HepG2 (cell line): ENCODE data around the gene OR1M1. TPM values are rescaled to one million over a fixed set of nuclear protein-coding genes. Genes with fewer than 3 reads are reported as not detected.

ENCODE experiments used
- ATAC-seq: fragments of 200-7000 bp; cut with Tn5 transposase; 3 replicates; pipeline ENCODE4 v1.9.1; 2020; ENCODE audit warnings: mild to moderate bottlenecking, moderate library complexity
- BruUV-seq: library from RNA; stranded (reverse); fragments of 400-500 nt; replicated peaks from 2 replicates; lab custom pipeline; 2021; lab: Mats Ljungman, UMichigan
- CTCF ChIA-PET: fragments of 300-600 bp; formaldehyde crosslinking; extraction: SDS; loops from one replicate; lab custom pipeline; 2021; ENCODE audit warnings: low total read pairs, inconsistent platforms, low intra/inter-chr PET ratio; lab: Yijun Ruan, JAX
- POLR2A ChIA-PET: fragments of 350-600 bp; sonication (Branson Sonifier 250); formaldehyde crosslinking; loops from one replicate; lab custom pipeline; 2020; ENCODE audit warnings: antibody characterized with exemption, inconsistent platforms; lab: Yijun Ruan, JAX
- DNase-seq: peaks from one replicate; pipeline ENCODE4 v3.0.0-alpha.2; 2015; ENCODE audit warnings: low spot score
- FAIRE-seq: peaks from 3 replicates; lab custom pipeline; 2011; peaks lifted over from hg19 to GRCh38; lab: Jason Lieb, UNC
- H2AFZ ChIP-seq: one replicate; pipeline ENCODE4 v1.6.1; 2011; ENCODE audit warnings: low read length, inconsistent platforms
- H3K27ac ChIP-seq: fragments of 300-600 bp; 3 replicates; pipeline ENCODE4 v1.8.0; 2011; ENCODE audit warnings: mixed run types, mild to moderate bottlenecking, mixed read lengths, low read length, inconsistent platforms; ENCODE audit not compliant: insufficient read depth; ENCODE audit errors: extremely low read length
- H3K27me3 ChIP-seq, 2 experiments: fragments of 200-600 bp in 1 of 2; 2 replicates in 1 of 2; 3 replicates in 1 of 2; pipeline versions ENCODE4 v1.6.0 to v1.8.0; 2011; ENCODE audit warnings: low read length in 2 of 2, mild to moderate bottlenecking in 2 of 2, moderate library complexity in 2 of 2, inconsistent platforms in 1 of 2; ENCODE audit not compliant: insufficient read depth in 2 of 2, control insufficient read depth in 1 of 2
- H3K36me3 ChIP-seq, 2 experiments: fragments of 200-600 bp in 1 of 2; replicated peaks in 1 of 2; 2 replicates in 1 of 2; 3 replicates in 1 of 2; pipeline versions ENCODE4 v1.5.1 to v1.8.0; 2011; ENCODE audit warnings: low read length in 2 of 2, inconsistent platforms in 1 of 2; ENCODE audit not compliant: insufficient read depth in 2 of 2, control insufficient read depth in 1 of 2
- H3K4me1 ChIP-seq: 2 replicates; pipeline ENCODE4 v1.5.1; 2012; ENCODE audit warnings: low read length, inconsistent platforms; ENCODE audit not compliant: insufficient read depth
- H3K4me2 ChIP-seq: 2 replicates; pipeline ENCODE4 v1.6.0; 2011; ENCODE audit warnings: low read depth, low read length, inconsistent platforms
- H3K4me3 ChIP-seq, 3 experiments: fragments of 200-600 bp in 1 of 3; sonication (generic), shearing (Covaris generic) in 1 of 3; replicated peaks in 1 of 3; 2 replicates each; pipeline ENCODE4 v1.5.1; 2011 to 2016; ENCODE audit warnings: low read length in 3 of 3, inconsistent platforms in 2 of 3, low read depth in 2 of 3, mild to moderate bottlenecking in 2 of 3, control low read depth in 1 of 3, mixed read lengths in 1 of 3; ENCODE audit not compliant: insufficient read depth in 1 of 3
- H3K79me2 ChIP-seq: one replicate; pipeline ENCODE4 v1.6.1; 2011; ENCODE audit warnings: low read length, inconsistent platforms; ENCODE audit not compliant: insufficient read depth
- H3K9ac ChIP-seq: 2 replicates; pipeline ENCODE4 v1.6.0; 2011; ENCODE audit warnings: mild to moderate bottlenecking, low read depth, low read length, inconsistent platforms; ENCODE audit not compliant: insufficient read depth
- H3K9me3 ChIP-seq: 2 replicates; pipeline ENCODE4 v1.5.1; 2012; ENCODE audit warnings: mild to moderate bottlenecking, low read length
- H4K20me1 ChIP-seq: 2 replicates; pipeline ENCODE4 v1.6.0; 2011; ENCODE audit warnings: inconsistent platforms, mild to moderate bottlenecking, low read length, moderate library complexity; ENCODE audit not compliant: insufficient read depth
- E2F5 ChIP-seq: sonication (generic); formaldehyde crosslinking; conservative IDR thresholded peaks from 2 replicates; pipeline ENCODE4 v1.4.0; 2020; ENCODE audit warnings: missing genetic modification reagents
- FOXK1 ChIP-seq: sonication (generic); formaldehyde crosslinking; IDR thresholded peaks from 2 replicates; pipeline ENCODE4 v1.4.0; 2020; ENCODE audit warnings: low read depth, missing genetic modification reagents, borderline replicate concordance
- FOXP1 ChIP-seq, 2 experiments: fragments of 450-650 bp in 1 of 2; IDR thresholded peaks; 2 replicates each; pipeline ENCODE4 v1.6.1; 2017 to 2018; ENCODE audit warnings: antibody characterized with exemption in 1 of 2
- SETDB1 ChIP-seq: sonication (generic); formaldehyde crosslinking; IDR thresholded peaks from 2 replicates; pipeline ENCODE4 v1.5.1; 2020; ENCODE audit warnings: missing genetic modification reagents, mild to moderate bottlenecking, borderline replicate concordance
- ZNF136 ChIP-seq: sonication (generic); formaldehyde crosslinking; IDR thresholded peaks from 2 replicates; pipeline ENCODE4 v1.8.1; 2022; ENCODE audit warnings: low read depth, mild to moderate bottlenecking, moderate library complexity, missing genetic modification reagents
- ZNF326 ChIP-seq: sonication (generic); formaldehyde crosslinking; IDR thresholded peaks from 2 replicates; pipeline ENCODE4 v1.4.0; 2020; ENCODE audit warnings: missing genetic modification reagents, borderline replicate concordance
- ZNF33A ChIP-seq: sonication (generic); formaldehyde crosslinking; IDR thresholded peaks from 2 replicates; pipeline ENCODE4 v1.5.1; 2020; ENCODE audit warnings: missing genetic modification reagents, mild to moderate bottlenecking, moderate library complexity, borderline replicate concordance
- ZNF33B ChIP-seq: sonication (generic); formaldehyde crosslinking; IDR thresholded peaks from 2 replicates; pipeline ENCODE4 v1.5.1; 2020; ENCODE audit warnings: mild to moderate bottlenecking, missing genetic modification reagents
- ZNF382 ChIP-seq: sonication (generic); formaldehyde crosslinking; IDR thresholded peaks from 2 replicates; pipeline ENCODE4 v1.5.0; 2020; ENCODE audit warnings: missing genetic modification reagents, mild to moderate bottlenecking, borderline replicate concordance
- ZNF572 ChIP-seq: sonication (generic); formaldehyde crosslinking; IDR thresholded peaks from 2 replicates; pipeline ENCODE4 v1.5.1; 2020; ENCODE audit warnings: mild to moderate bottlenecking, missing genetic modification reagents
- ZNF773 ChIP-seq: sonication (generic); formaldehyde crosslinking; IDR thresholded peaks from 2 replicates; pipeline ENCODE4 v1.4.0; 2020; ENCODE audit warnings: missing genetic modification reagents, borderline replicate concordance
- ZNF782 ChIP-seq: sonication (generic); formaldehyde crosslinking; IDR thresholded peaks from 2 replicates; pipeline ENCODE4 v1.4.0; 2020; ENCODE audit warnings: missing genetic modification reagents, mild to moderate bottlenecking, borderline replicate concordance
- WGBS: methylation state at CpG from one replicate; pipeline ENCODE4 v1.1.6; 2017; ENCODE audit warnings: low lambda C conversion rate; 5-methylcytosine and 5-hydroxymethylcytosine counted together
- in situ Hi-C: cut with HindIII; loops from 2 replicates; pipeline ENCODE4 v1.10.0; 2017; ENCODE audit warnings: low pct_unique_long_range_greater_than_20kb; ENCODE audit not compliant: extremely low pct_ligation_motif_present
- intact Hi-C: fragments of 100-400 bp; cut with micrococcal nuclease; formaldehyde crosslinking; loops from one replicate; pipeline ENCODE4 v1.10.0; 2022; ENCODE audit not compliant: unreplicated experiment
- polyA plus RNA-seq, 8 experiments: library from polyadenylated mRNA; depleted of rRNA in 3 of 8; stranded (reverse) in 7 of 8; unstranded in 1 of 8; fragments of >200 nt; fragmentation: Illumina TruSeq in 4 of 8; extraction: Trizol in 4 of 8; gene quantifications; 2 replicates each; pipeline versions ENCODE4 v1.2.1 to v1.2.3, GENCODE V29; 2011 to 2016; ENCODE audit warnings: low read depth in 4 of 8, missing spikeins in 1 of 8, mixed read lengths in 1 of 8; ENCODE audit not compliant: insufficient read depth in 1 of 8
- total RNA-seq, 5 experiments: library from RNA; depleted of rRNA; stranded (reverse); fragments of >200 nt; fragmentation: Illumina TruSeq; extraction: Trizol; gene quantifications; 2 replicates each; pipeline ENCODE4 v1.2.3, GENCODE V29; 2016; ENCODE audit warnings: low read depth in 1 of 5
- TF ChIP-seq, protein P1 (sequence below): sonication (generic); formaldehyde crosslinking; IDR thresholded peaks from 2 replicates; pipeline ENCODE4 v1.4.0; 2020; ENCODE audit warnings: missing genetic modification reagents
- TF ChIP-seq, protein P2 (sequence below): sonication (generic); formaldehyde crosslinking; IDR thresholded peaks from 2 replicates; pipeline ENCODE4 v1.8.0; 2022; ENCODE audit warnings: mild to moderate bottlenecking, missing genetic modification reagents; ENCODE audit not compliant: insufficient replicate concordance
- TF ChIP-seq, protein P3 (sequence below): IDR thresholded peaks from 2 replicates; pipeline ENCODE4 v1.6.1; 2016; ENCODE audit warnings: low read depth, control low read depth

OR1M1 gene
- total and polyA plus RNA-seq, 2 of the 13 experiments (the other 11 are each of a cell fraction or from before 2014, with no cell fraction given): not detected

- no peak for ATAC-seq
- Histone ChIP-seq H4K20me1 (no peaks in the 10 kb centered on the region), H3K9ac (no peak overlapping the region), H3K4me1 (0 out of 2 replicates have a peak, but pooled peaks cover 8% of the 10 kb centered on the region), H3K27ac (no peak overlapping the region), H3K4me2 (no peak overlapping the region)
- BruUV-seq: no TSS peak
- in situ Hi-C loops: loop anchor here (25.0 kb wide), 1 partner anchor 415 kb away; no protein-coding TSS in a partner anchor
- POLR2A ChIA-PET: no interaction called here
- TF ChIP-seq, protein P1, sequence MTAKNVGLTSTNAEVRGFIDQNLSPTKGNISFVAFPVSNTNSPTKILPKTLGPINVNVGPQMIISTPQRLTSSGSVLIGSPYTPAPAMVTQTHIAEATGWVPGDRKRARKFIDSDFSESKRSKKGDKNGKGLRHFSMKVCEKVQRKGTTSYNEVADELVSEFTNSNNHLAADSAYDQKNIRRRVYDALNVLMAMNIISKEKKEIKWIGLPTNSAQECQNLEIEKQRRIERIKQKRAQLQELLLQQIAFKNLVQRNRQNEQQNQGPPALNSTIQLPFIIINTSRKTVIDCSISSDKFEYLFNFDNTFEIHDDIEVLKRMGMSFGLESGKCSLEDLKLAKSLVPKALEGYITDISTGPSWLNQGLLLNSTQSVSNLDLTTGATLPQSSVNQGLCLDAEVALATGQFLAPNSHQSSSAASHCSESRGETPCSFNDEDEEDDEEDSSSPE (CRISPR knock-in tag): no peak
- no peak for TF ChIP-seq ZNF33A (CRISPR knock-in tag)
- no peak for TF ChIP-seq FOXP1 (IDR thresholded peaks at IDR 0.05)
- no peak for TF ChIP-seq FOXP1 (CRISPR knock-in tag; IDR thresholded peaks at IDR 0.05)
- no peak for TF ChIP-seq ZNF382
- no peak for TF ChIP-seq ZNF773 (CRISPR knock-in tag)
- TF ChIP-seq ZNF782 (CRISPR knock-in tag): no peak
- TF ChIP-seq ZNF572 (CRISPR knock-in tag): no peak
- no peak for TF ChIP-seq E2F5 (CRISPR knock-in tag)
- TF ChIP-seq SETDB1 (CRISPR knock-in tag): no peak
- no peak for TF ChIP-seq ZNF33B (CRISPR knock-in tag)
- TF ChIP-seq FOXK1: no peak
- no peak for TF ChIP-seq ZNF326 (CRISPR knock-in tag)
- no peak for TF ChIP-seq ZNF136 (CRISPR knock-in tag)
- TF ChIP-seq, protein P2, sequence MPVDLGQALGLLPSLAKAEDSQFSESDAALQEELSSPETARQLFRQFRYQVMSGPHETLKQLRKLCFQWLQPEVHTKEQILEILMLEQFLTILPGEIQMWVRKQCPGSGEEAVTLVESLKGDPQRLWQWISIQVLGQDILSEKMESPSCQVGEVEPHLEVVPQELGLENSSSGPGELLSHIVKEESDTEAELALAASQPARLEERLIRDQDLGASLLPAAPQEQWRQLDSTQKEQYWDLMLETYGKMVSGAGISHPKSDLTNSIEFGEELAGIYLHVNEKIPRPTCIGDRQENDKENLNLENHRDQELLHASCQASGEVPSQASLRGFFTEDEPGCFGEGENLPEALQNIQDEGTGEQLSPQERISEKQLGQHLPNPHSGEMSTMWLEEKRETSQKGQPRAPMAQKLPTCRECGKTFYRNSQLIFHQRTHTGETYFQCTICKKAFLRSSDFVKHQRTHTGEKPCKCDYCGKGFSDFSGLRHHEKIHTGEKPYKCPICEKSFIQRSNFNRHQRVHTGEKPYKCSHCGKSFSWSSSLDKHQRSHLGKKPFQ (CRISPR knock-in tag): no peak
- TF ChIP-seq, protein P3, sequence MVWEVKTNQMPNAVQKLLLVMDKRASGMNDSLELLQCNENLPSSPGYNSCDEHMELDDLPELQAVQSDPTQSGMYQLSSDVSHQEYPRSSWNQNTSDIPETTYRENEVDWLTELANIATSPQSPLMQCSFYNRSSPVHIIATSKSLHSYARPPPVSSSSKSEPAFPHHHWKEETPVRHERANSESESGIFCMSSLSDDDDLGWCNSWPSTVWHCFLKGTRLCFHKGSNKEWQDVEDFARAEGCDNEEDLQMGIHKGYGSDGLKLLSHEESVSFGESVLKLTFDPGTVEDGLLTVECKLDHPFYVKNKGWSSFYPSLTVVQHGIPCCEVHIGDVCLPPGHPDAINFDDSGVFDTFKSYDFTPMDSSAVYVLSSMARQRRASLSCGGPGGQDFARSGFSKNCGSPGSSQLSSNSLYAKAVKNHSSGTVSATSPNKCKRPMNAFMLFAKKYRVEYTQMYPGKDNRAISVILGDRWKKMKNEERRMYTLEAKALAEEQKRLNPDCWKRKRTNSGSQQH (CRISPR knock-in tag): no peak
- TF ChIP-seq, all 625 proteins: peak for 0
- H3K4me3 ChIP-seq: no peak overlapping the region
- no peaks in the 10 kb centered on the region for H3K9me3 ChIP-seq
- CTCF ChIA-PET: no interaction called here
- intact Hi-C loops: no loop called here
- H2AFZ ChIP-seq: no peak overlapping the region
- 74% methylated on average over 5 of the region's 10 CpGs for WGBS
- H3K79me2 ChIP-seq: no peaks in the 10 kb centered on the region
- DNase-seq (no peak), FAIRE-seq (no peak)
- no peaks in the 10 kb centered on the region for H3K27me3 ChIP-seq
- H3K36me3 ChIP-seq: no peaks in the 10 kb centered on the region
Observed at GRCh38 chr19:9076901-9077300, 10.0 kb upstream of the OR1M1 start.
